Measurements from ENCODE around the gene PLA2G6.

DNA sequence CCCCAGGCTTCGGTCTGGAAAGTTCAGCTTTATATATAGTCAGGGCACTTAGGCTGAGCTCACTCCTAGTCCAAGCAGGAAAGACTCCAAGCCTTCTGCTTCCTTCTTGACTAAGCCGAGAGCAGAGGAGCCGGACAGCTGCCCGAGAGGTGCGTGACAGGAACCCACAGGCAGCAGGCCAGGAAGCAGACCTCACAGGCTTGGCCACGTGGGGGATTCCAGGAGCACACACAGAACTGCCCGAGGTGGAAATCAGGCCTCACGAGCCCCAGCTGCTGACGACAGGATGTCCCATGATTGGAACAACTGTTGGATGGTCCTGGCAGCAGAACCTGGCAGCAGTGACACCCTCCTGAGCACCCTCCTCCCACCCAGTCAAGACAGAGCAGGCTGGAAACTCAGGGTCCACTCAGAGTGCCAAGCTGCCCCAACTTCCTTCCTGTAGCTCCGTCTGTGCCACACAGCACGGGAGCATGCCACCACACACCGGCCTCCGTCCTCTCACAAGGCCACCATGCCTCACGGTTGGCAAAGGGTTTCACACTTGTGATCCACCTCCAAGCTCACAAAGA lies 5.4 kb downstream of the PLA2G6 start:
- no peak for TF ChIP-seq POLR2A (IDR thresholded peaks at IDR 0.05)
- TF ChIP-seq, protein P1, sequence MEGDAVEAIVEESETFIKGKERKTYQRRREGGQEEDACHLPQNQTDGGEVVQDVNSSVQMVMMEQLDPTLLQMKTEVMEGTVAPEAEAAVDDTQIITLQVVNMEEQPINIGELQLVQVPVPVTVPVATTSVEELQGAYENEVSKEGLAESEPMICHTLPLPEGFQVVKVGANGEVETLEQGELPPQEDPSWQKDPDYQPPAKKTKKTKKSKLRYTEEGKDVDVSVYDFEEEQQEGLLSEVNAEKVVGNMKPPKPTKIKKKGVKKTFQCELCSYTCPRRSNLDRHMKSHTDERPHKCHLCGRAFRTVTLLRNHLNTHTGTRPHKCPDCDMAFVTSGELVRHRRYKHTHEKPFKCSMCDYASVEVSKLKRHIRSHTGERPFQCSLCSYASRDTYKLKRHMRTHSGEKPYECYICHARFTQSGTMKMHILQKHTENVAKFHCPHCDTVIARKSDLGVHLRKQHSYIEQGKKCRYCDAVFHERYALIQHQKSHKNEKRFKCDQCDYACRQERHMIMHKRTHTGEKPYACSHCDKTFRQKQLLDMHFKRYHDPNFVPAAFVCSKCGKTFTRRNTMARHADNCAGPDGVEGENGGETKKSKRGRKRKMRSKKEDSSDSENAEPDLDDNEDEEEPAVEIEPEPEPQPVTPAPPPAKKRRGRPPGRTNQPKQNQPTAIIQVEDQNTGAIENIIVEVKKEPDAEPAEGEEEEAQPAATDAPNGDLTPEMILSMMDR (IDR thresholded peaks at IDR 0.05) = no peak

All from esophagus squamous epithelium (tissue), 4 donors.